ENCODE measurements around the gene CFI.

DNA sequence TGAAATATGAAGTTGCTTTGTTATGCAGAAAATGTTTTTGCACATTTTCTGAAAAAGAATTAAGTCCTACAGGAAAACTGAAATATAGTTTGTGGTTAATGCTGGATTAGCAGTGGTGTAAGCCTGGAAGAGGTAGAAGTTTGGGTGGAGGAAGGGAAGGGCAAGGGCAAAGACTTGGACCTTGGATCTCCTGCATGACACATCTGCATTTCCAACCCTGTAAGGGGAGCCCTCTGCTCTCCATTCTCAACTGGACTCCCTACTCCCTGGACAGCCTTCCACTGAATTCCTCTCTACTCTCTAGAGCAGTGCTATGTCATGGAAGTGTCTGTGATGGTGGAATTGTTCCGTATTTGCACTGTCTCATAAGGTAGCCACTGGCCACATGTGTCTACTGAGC, 103.1 kb downstream of the CFI start:
- TF ChIP-seq MEF2D (tag; conservative IDR thresholded peaks at IDR 0.05; ENCODE audit: low read depth) (no peak), NFE2 (IDR thresholded peaks at IDR 0.05; ENCODE audit: low read depth) (no peak), JUN (IDR thresholded peaks at IDR 0.05; ENCODE audit: borderline replicate concordance, low read depth, low read length) (no peak), JUN (CRISPR knock-in tag; IDR thresholded peaks at IDR 0.05; ENCODE audit: borderline replicate concordance) (no peak)
- TF ChIP-seq, protein P1, sequence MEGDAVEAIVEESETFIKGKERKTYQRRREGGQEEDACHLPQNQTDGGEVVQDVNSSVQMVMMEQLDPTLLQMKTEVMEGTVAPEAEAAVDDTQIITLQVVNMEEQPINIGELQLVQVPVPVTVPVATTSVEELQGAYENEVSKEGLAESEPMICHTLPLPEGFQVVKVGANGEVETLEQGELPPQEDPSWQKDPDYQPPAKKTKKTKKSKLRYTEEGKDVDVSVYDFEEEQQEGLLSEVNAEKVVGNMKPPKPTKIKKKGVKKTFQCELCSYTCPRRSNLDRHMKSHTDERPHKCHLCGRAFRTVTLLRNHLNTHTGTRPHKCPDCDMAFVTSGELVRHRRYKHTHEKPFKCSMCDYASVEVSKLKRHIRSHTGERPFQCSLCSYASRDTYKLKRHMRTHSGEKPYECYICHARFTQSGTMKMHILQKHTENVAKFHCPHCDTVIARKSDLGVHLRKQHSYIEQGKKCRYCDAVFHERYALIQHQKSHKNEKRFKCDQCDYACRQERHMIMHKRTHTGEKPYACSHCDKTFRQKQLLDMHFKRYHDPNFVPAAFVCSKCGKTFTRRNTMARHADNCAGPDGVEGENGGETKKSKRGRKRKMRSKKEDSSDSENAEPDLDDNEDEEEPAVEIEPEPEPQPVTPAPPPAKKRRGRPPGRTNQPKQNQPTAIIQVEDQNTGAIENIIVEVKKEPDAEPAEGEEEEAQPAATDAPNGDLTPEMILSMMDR (IDR thresholded peaks at IDR 0.05 in 2 of 3, conservative IDR thresholded peaks at IDR 0.05 in 1 of 3; ENCODE audit: insufficient read depth in 2 of 3, low read depth in 1 of 3, low read length in 3 of 3), result no peak
- TF ChIP-seq, protein P2, sequence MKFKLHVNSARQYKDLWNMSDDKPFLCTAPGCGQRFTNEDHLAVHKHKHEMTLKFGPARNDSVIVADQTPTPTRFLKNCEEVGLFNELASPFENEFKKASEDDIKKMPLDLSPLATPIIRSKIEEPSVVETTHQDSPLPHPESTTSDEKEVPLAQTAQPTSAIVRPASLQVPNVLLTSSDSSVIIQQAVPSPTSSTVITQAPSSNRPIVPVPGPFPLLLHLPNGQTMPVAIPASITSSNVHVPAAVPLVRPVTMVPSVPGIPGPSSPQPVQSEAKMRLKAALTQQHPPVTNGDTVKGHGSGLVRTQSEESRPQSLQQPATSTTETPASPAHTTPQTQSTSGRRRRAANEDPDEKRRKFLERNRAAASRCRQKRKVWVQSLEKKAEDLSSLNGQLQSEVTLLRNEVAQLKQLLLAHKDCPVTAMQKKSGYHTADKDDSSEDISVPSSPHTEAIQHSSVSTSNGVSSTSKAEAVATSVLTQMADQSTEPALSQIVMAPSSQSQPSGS (CRISPR knock-in tag; IDR thresholded peaks at IDR 0.05), result no peak
- TF ChIP-seq, protein P3, sequence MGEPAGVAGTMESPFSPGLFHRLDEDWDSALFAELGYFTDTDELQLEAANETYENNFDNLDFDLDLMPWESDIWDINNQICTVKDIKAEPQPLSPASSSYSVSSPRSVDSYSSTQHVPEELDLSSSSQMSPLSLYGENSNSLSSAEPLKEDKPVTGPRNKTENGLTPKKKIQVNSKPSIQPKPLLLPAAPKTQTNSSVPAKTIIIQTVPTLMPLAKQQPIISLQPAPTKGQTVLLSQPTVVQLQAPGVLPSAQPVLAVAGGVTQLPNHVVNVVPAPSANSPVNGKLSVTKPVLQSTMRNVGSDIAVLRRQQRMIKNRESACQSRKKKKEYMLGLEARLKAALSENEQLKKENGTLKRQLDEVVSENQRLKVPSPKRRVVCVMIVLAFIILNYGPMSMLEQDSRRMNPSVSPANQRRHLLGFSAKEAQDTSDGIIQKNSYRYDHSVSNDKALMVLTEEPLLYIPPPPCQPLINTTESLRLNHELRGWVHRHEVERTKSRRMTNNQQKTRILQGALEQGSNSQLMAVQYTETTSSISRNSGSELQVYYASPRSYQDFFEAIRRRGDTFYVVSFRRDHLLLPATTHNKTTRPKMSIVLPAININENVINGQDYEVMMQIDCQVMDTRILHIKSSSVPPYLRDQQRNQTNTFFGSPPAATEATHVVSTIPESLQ (CRISPR knock-in tag; IDR thresholded peaks at IDR 0.05), result no peak
- TF ChIP-seq, protein P4, sequence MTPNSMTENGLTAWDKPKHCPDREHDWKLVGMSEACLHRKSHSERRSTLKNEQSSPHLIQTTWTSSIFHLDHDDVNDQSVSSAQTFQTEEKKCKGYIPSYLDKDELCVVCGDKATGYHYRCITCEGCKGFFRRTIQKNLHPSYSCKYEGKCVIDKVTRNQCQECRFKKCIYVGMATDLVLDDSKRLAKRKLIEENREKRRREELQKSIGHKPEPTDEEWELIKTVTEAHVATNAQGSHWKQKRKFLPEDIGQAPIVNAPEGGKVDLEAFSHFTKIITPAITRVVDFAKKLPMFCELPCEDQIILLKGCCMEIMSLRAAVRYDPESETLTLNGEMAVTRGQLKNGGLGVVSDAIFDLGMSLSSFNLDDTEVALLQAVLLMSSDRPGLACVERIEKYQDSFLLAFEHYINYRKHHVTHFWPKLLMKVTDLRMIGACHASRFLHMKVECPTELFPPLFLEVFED (CRISPR knock-in tag; conservative IDR thresholded peaks at IDR 0.05), result no peak

Data from K562 (cell line).